K562 (cell line): ENCODE data around the gene PHC3. TPM values are rescaled to one million over a fixed set of nuclear protein-coding genes. Genes with fewer than 3 reads are reported as not detected.

Experiments
- ATAC-seq: fragments of 200-7000 bp; cut with Tn5 transposase; 3 replicates; pipeline ENCODE4 v1.9.1; 2020; ENCODE audit warnings: moderate library complexity
- BruUV-seq: library from RNA; stranded (reverse); fragments of 400-500 nt; replicated peaks from 2 replicates; lab custom pipeline; 2021; lab: Mats Ljungman, UMichigan
- CTCF ChIA-PET: fragments of 300-600 bp; formaldehyde crosslinking; extraction: SDS; loops from one replicate; lab custom pipeline; 2021; ENCODE audit warnings: low intra/inter-chr PET ratio; lab: Yijun Ruan, JAX
- POLR2A ChIA-PET: fragments of 300-600, 350-650 bp; sonication (Branson Sonifier 250); formaldehyde crosslinking; extraction: SDS; loops from one replicate; lab custom pipeline; 2021; ENCODE audit warnings: antibody characterized with exemption, inconsistent platforms; lab: Yijun Ruan, JAX
- DNase-seq, 4 experiments: peaks; one replicate each; pipeline versions ENCODE4 v3.0.0 to v3.0.0-alpha.2; 2011 to 2018; ENCODE audit warnings: low spot score in 3 of 4, mixed read lengths in 3 of 4; ENCODE audit errors: extremely low read depth in 1 of 4
- FAIRE-seq: peaks from 2 replicates; lab custom pipeline; 2011; peaks lifted over from hg19 to GRCh38; lab: Jason Lieb, UNC
- H2AFZ ChIP-seq: 2 replicates; pipeline ENCODE4 v1.6.0; 2011; ENCODE audit warnings: low read depth, low read length, control low read depth, inconsistent platforms
- H3K27ac ChIP-seq: fragments of 200-600 bp; 3 replicates; pipeline ENCODE4 v1.8.0; 2011; ENCODE audit warnings: low read depth, mild to moderate bottlenecking, control low read depth, inconsistent platforms, low read length, moderate library complexity, mixed read lengths; ENCODE audit errors: extremely low read depth
- H3K27me3 ChIP-seq, 2 experiments: fragments of 300-600 bp in 1 of 2; 2 replicates in 1 of 2; 3 replicates in 1 of 2; pipeline versions ENCODE4 v1.6.0 to v1.8.0; 2011; ENCODE audit warnings: inconsistent platforms in 2 of 2, low read length in 2 of 2, mild to moderate bottlenecking in 1 of 2, mixed read lengths in 1 of 2, moderate library complexity in 1 of 2; ENCODE audit not compliant: control insufficient read depth in 2 of 2, insufficient read depth in 2 of 2
- H3K36me3 ChIP-seq: fragments of 300-600 bp; 3 replicates; pipeline ENCODE4 v1.8.0; 2011; ENCODE audit warnings: mild to moderate bottlenecking, low read length, inconsistent platforms; ENCODE audit not compliant: control insufficient read depth, insufficient read depth
- H3K4me1 ChIP-seq, 2 experiments: fragments of 200-600 bp in 1 of 2; replicated peaks in 1 of 2; 2 replicates in 1 of 2; 3 replicates in 1 of 2; pipeline versions ENCODE4 v1.5.1 to v1.8.0; 2011; ENCODE audit warnings: inconsistent platforms in 2 of 2, low read length in 2 of 2, mild to moderate bottlenecking in 1 of 2, mixed read lengths in 1 of 2, moderate library complexity in 1 of 2; ENCODE audit not compliant: control insufficient read depth in 2 of 2, insufficient read depth in 2 of 2
- H3K4me2 ChIP-seq: 2 replicates; pipeline ENCODE4 v1.6.1; 2011; ENCODE audit warnings: low read length, control low read depth, inconsistent platforms, mixed read lengths; ENCODE audit not compliant: insufficient read depth
- H3K4me3 ChIP-seq: fragments of 200-600 bp; sonication (generic), shearing (Covaris generic); 2 replicates; pipeline ENCODE4 v1.5.1; 2016; ENCODE audit warnings: control low read depth, inconsistent platforms
- H3K79me2 ChIP-seq: fragments of 200-600 bp; 3 replicates; pipeline ENCODE4 v1.8.0; 2011; ENCODE audit warnings: low read length, inconsistent platforms; ENCODE audit not compliant: control insufficient read depth, insufficient read depth
- H3K9ac ChIP-seq, 2 experiments: 2 replicates each; pipeline versions ENCODE4 v1.6.0 to v1.6.1; 2011; ENCODE audit warnings: low read depth in 2 of 2, low read length in 2 of 2, control low read depth in 1 of 2, inconsistent platforms in 1 of 2, mild to moderate bottlenecking in 1 of 2, mixed read lengths in 1 of 2; ENCODE audit not compliant: insufficient read depth in 1 of 2
- H3K9me1 ChIP-seq: one replicate; pipeline ENCODE4 v1.6.0; 2011; ENCODE audit warnings: inconsistent platforms, mild to moderate bottlenecking, low read length, moderate library complexity; ENCODE audit not compliant: control insufficient read depth, insufficient read depth
- H3K9me3 ChIP-seq: replicated peaks from 2 replicates; pipeline ENCODE4 v1.5.1; 2011; ENCODE audit warnings: low read depth, low read length, inconsistent platforms; ENCODE audit not compliant: control insufficient read depth, insufficient read depth
- H4K20me1 ChIP-seq: replicated peaks from 2 replicates; pipeline ENCODE4 v1.6.1; 2011; ENCODE audit warnings: low read length, inconsistent platforms, mixed read lengths; ENCODE audit not compliant: control insufficient read depth, insufficient read depth
- GATAD2A ChIP-seq: fragments of 450-650 bp; IDR thresholded peaks from 2 replicates; pipeline ENCODE4 v1.6.1; 2017
- HLTF ChIP-seq: fragments of 450-650 bp; IDR thresholded peaks from 2 replicates; pipeline ENCODE4 v1.6.1; 2016
- ILF3 ChIP-seq: fragments of 450-650 bp; IDR thresholded peaks from 2 replicates; pipeline ENCODE4 v1.6.1; 2018; ENCODE audit warnings: antibody characterized with exemption, mild to moderate bottlenecking, moderate library complexity, borderline replicate concordance
- MCM7 ChIP-seq, 2 experiments: fragments of 450-650 bp; IDR thresholded peaks; 2 replicates each; pipeline ENCODE4 v1.6.1; 2016 to 2018
- PTTG1 ChIP-seq: fragments of 450-650 bp; IDR thresholded peaks from 2 replicates; pipeline ENCODE4 v1.6.1; 2016; ENCODE audit warnings: low read depth, mild to moderate bottlenecking, missing genetic modification characterization, missing compliant biosample characterization
- PYGO2 ChIP-seq: fragments of 450-650 bp; IDR thresholded peaks from 2 replicates; pipeline ENCODE4 v1.6.1; 2016; ENCODE audit warnings: mild to moderate bottlenecking, missing genetic modification characterization, moderate library complexity, missing compliant biosample characterization
- RHOXF2B ChIP-seq: fragments of 250-450 bp; sonication (Bioruptor Pico); conservative IDR thresholded peaks from 2 replicates; pipeline ENCODE4 v1.5.1; 2021
- TAF7 ChIP-seq: fragments of 450-650 bp; IDR thresholded peaks from 2 replicates; pipeline ENCODE4 v1.6.1; 2016; ENCODE audit warnings: missing genetic modification characterization, missing compliant biosample characterization
- THRB ChIP-seq: fragments of 450-650 bp; formaldehyde crosslinking; conservative IDR thresholded peaks from 2 replicates; pipeline ENCODE4 v1.4.0; 2022; ENCODE audit warnings: mild to moderate bottlenecking, missing genetic modification characterization
- U2AF1 ChIP-seq: fragments of 200-400 bp; formaldehyde crosslinking; optimal IDR thresholded peaks from 2 replicates; pipeline ENCODE3; 2017; ENCODE audit warnings: mild to moderate bottlenecking, low read depth, low read length, moderate library complexity
- ZNF79 ChIP-seq: fragments of 250-450 bp; sonication (Bioruptor Pico); IDR thresholded peaks from 2 replicates; pipeline ENCODE4 v1.4.0; 2020; ENCODE audit warnings: low read depth, mild to moderate bottlenecking, moderate library complexity
- in situ Hi-C: fragments of 300-500 bp; cut with MboI; formaldehyde crosslinking; loops from 4 replicates; pipeline ENCODE4 v1.15.0; 2018; ENCODE audit warnings: inconsistent platforms, mixed read lengths
- intact Hi-C: fragments of 100-400 bp; cut with micrococcal nuclease; formaldehyde crosslinking; loops from 2 replicates; pipeline ENCODE4 v1.14.2; 2022
- polyA plus RNA-seq, 8 experiments: library from polyadenylated mRNA; depleted of rRNA in 4 of 8; stranded (reverse) in 5 of 8; unstranded in 3 of 8; fragments of >200 nt; fragmentation: Nextera tagmentation in 2 of 8; fragmentation: Illumina TruSeq in 1 of 8; extraction: Ambion mirVana in 2 of 8; extraction: Trizol in 1 of 8; gene quantifications; 2 replicates each; pipeline versions ENCODE4 v1.2.1 to v1.2.3, GENCODE V29; 2011 to 2014; ENCODE audit warnings: inconsistent platforms in 1 of 8, missing spikeins in 1 of 8
- total RNA-seq, 7 experiments: library from RNA; depleted of rRNA in 6 of 7; stranded (reverse); fragments of >200 nt in 6 of 7; fragmentation: Illumina TruSeq in 2 of 7; extraction: Trizol in 2 of 7; gene quantifications; 2 replicates each; pipeline versions ENCODE4 v1.2.1 to v1.2.3, GENCODE V29; 2011 to 2021; ENCODE audit warnings: low replicate concordance in 1 of 7

The PHC3 gene
- total and polyA plus RNA-seq, 9 of the 15 experiments (the other 6 are each of a cell fraction or from before 2014, with no cell fraction given): 3.1 to 21.6 (median 10.5) TPM

DNA sequence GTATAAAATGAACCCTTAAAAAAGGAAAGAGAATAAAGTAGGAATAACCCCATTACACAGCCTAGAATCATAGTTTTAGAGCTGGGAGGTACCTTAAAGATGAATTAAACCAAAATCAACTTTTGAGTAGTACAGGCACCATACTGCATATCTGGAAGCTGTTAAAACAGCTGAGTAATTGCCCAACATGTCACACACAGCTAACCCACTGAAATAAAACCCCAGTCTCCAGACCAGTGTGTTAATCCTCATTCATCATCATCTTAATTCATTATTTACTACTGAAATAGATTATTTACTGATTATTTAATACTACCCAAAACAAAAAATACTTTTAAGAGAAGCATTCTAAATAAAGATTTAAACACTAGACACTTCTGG is 90.9 kb downstream of the PHC3 start:
- ATAC-seq: no peak

More for the DNA sequence above, 90.9 kb downstream of the PHC3 start:
- no peaks in the 10 kb centered on the region for H3K9me1 ChIP-seq
- no peak overlapping the region for H3K4me3 ChIP-seq
- H2AFZ ChIP-seq: no peak overlapping the region
- intact Hi-C loops (no loop called here), in situ Hi-C loops (no loop called here)
- CTCF ChIA-PET: no interaction called here
- no peak overlapping the region for H3K9ac ChIP-seq
- no peaks in the 10 kb centered on the region for H3K27me3 ChIP-seq
- H4K20me1 ChIP-seq: no peaks in the 10 kb centered on the region
- no peaks in the 10 kb centered on the region for H3K9me3 ChIP-seq
- H3K4me1 ChIP-seq: no peaks in the 10 kb centered on the region
- FAIRE-seq (no peak), DNase-seq (no peak)
- no peaks in the 10 kb centered on the region for H3K79me2 ChIP-seq
- BruUV-seq: no TSS peak
- POLR2A ChIA-PET: interaction anchor here (1.1 to 2.2 kb wide), 2 partner anchors 10 to 11 kb away, joined by 3 to 9 read pairs; no protein-coding TSS in a partner anchor
- no peak for TF ChIP-seq U2AF1
- TF ChIP-seq THRB (CRISPR knock-in tag): no peak
- TF ChIP-seq RHOXF2B (CRISPR knock-in tag): no peak
- TF ChIP-seq ILF3: no peak
- no peak for TF ChIP-seq GATAD2A
- no peak for TF ChIP-seq PYGO2 (tag)
- TF ChIP-seq HLTF: no peak
- no peak for TF ChIP-seq TAF7 (tag)
- TF ChIP-seq MCM7 (IDR thresholded peaks at IDR 0.05): no peak
- TF ChIP-seq PTTG1 (tag): no peak
- no peak for TF ChIP-seq ZNF79
- no peak overlapping the region for H3K27ac ChIP-seq
- H3K36me3 ChIP-seq: peaks cover 58% of the 10 kb centered on the region; the same call in 2 of the 3 replicates
- H3K4me2 ChIP-seq: no peak overlapping the region
